Liver (tissue), 9 donors: Measurements from ENCODE around the gene HAUS5. TPM values are rescaled to one million over a fixed set of nuclear protein-coding genes. Genes with fewer than 3 reads are reported as not detected.

Experiments
- DNase-seq: peaks from one replicate; pipeline ENCODE4 v3.0.0-alpha.2; 2017; ENCODE audit warnings: low spot score
- H3K27ac ChIP-seq, 2 donors: one replicate each; pipeline ENCODE4 v1.7.0; 2013; ENCODE audit warnings: inconsistent platforms in 2 of 2, low read length in 2 of 2, control low read depth in 1 of 2, low read depth in 1 of 2, mild to moderate bottlenecking in 1 of 2
- H3K27me3 ChIP-seq, 4 donors: one replicate each; pipeline versions ENCODE4 v1.6.1 to v1.7.0; 2013; ENCODE audit warnings: low read length in 3 of 4, inconsistent platforms in 1 of 4, mild to moderate bottlenecking in 1 of 4, moderate library complexity in 1 of 4; ENCODE audit not compliant: control insufficient read depth in 4 of 4, insufficient read depth in 4 of 4
- H3K36me3 ChIP-seq, 4 donors: one replicate each; pipeline versions ENCODE4 v1.6.1 to v1.7.0; 2013; ENCODE audit warnings: low read length in 3 of 4, mild to moderate bottlenecking in 3 of 4, low read depth in 1 of 4, moderate library complexity in 1 of 4; ENCODE audit not compliant: control insufficient read depth in 4 of 4, insufficient read depth in 3 of 4
- H3K4me1 ChIP-seq, 4 donors: one replicate each; pipeline versions ENCODE4 v1.6.1 to v1.7.0; 2013; ENCODE audit warnings: low read length in 3 of 4, mild to moderate bottlenecking in 3 of 4, moderate library complexity in 1 of 4; ENCODE audit not compliant: control insufficient read depth in 4 of 4, insufficient read depth in 4 of 4
- H3K4me3 ChIP-seq, 3 donors: one replicate each; pipeline versions ENCODE4 v1.6.1 to v1.7.0; 2013; ENCODE audit warnings: low read length in 3 of 3, control low read depth in 1 of 3, low read depth in 1 of 3, mild to moderate bottlenecking in 1 of 3
- H3K9ac ChIP-seq, 2 donors: one replicate each; pipeline ENCODE4 v1.7.0; 2013; ENCODE audit warnings: low read length in 2 of 2, mild to moderate bottlenecking in 2 of 2, moderate library complexity in 2 of 2, control low read depth in 1 of 2, low read depth in 1 of 2
- H3K9me3 ChIP-seq, 4 donors: one replicate each; pipeline versions ENCODE4 v1.6.1 to v1.7.0; 2013; ENCODE audit warnings: low read length in 3 of 4; ENCODE audit not compliant: control insufficient read depth in 4 of 4
- ATF3 ChIP-seq: IDR thresholded peaks from 2 replicates; pipeline ENCODE4 v1.6.1; 2016; ENCODE audit warnings: antibody characterized with exemption
- CTCF ChIP-seq: fragments of 150-350 bp; IDR thresholded peaks from 2 replicates; pipeline ENCODE4 v1.5.1; 2017; ENCODE audit warnings: improper control_type of control experiment, low read depth, low read length; ENCODE audit not compliant: missing input control
- FOXA1 ChIP-seq: IDR thresholded peaks from 2 replicates; pipeline ENCODE4 v1.6.1; 2016; ENCODE audit warnings: antibody characterized with exemption
- GABPA ChIP-seq, 2 donors: IDR thresholded peaks in 1 of 2; conservative IDR thresholded peaks in 1 of 2; 2 replicates each; pipeline ENCODE4 v1.6.1; 2016; ENCODE audit warnings: antibody characterized with exemption in 2 of 2, mild to moderate bottlenecking in 1 of 2, moderate library complexity in 1 of 2
- HNF4G ChIP-seq: IDR thresholded peaks from 2 replicates; pipeline ENCODE4 v1.6.1; 2016; ENCODE audit warnings: antibody characterized with exemption
- JUND ChIP-seq, 2 donors: IDR thresholded peaks; 2 replicates each; pipeline ENCODE4 v1.6.1; 2016; ENCODE audit warnings: antibody characterized with exemption in 2 of 2
- RXRA ChIP-seq, 2 donors: IDR thresholded peaks; 2 replicates each; pipeline ENCODE4 v1.6.1; 2017 to 2018; ENCODE audit warnings: antibody characterized with exemption in 2 of 2, mild to moderate bottlenecking in 1 of 2
- TAF1 ChIP-seq: conservative IDR thresholded peaks from 2 replicates; pipeline ENCODE4 v1.6.1; 2016; ENCODE audit warnings: antibody characterized with exemption, mild to moderate bottlenecking
- YY1 ChIP-seq: IDR thresholded peaks from 2 replicates; pipeline ENCODE4 v1.6.1; 2016; ENCODE audit warnings: antibody characterized with exemption, mild to moderate bottlenecking
- ZBTB33 ChIP-seq: IDR thresholded peaks from 2 replicates; pipeline ENCODE4 v1.6.1; 2016; ENCODE audit warnings: antibody characterized with exemption
- WGBS: extraction: QIAGEN DNeasy Blood & Tissue Kit; methylation state at CpG from one replicate; pipeline ENCODE4 v1.1.7; 2013; 5-methylcytosine and 5-hydroxymethylcytosine counted together
- polyA plus RNA-seq, 2 donors: library from polyadenylated mRNA; stranded (reverse) in 1 of 2; unstranded in 1 of 2; fragments of 200-250 nt in 1 of 2; fragments of >200 nt in 1 of 2; fragmentation: Nextera tagmentation in 1 of 2; extraction: Ambion mirVana in 1 of 2; gene quantifications; one replicate each; pipeline versions ENCODE4 v1.2.1 to v1.2.3, GENCODE V29; 2013 to 2015
- total RNA-seq, 2 donors: library from RNA; depleted of rRNA; stranded (reverse); fragments of >200 nt; gene quantifications; one replicate each; pipeline ENCODE4 v1.2.3, GENCODE V29; 2014
- TF ChIP-seq, protein P1 (sequence below): IDR thresholded peaks from 2 replicates; pipeline ENCODE4 v1.6.1; 2016; ENCODE audit warnings: antibody characterized with exemption
- TF ChIP-seq, protein P2 (sequence below): IDR thresholded peaks from 2 replicates; pipeline ENCODE4 v1.6.1; 2016; ENCODE audit warnings: antibody characterized with exemption, mild to moderate bottlenecking
- donor health status: healthy.
- donor health status: healthy.
- donor health status: healthy.
- donor health status: healthy.
- donor health status: healthy.

Gene HAUS5
- total and polyA plus RNA-seq, 4 donors: 1.9 to 7.3 (median 2.3) TPM

GRCh38 chr19:35655600-35655999, 43.1 kb downstream of the HAUS5 start:
- no peak overlapping the region for H3K9ac ChIP-seq
- H3K27ac ChIP-seq: no peak overlapping the region
- WGBS: 93% methylated on average over 4 of the region's 4 CpGs
- H3K4me3 ChIP-seq: no peak overlapping the region
- no peak for DNase-seq
- H3K36me3 ChIP-seq: peaks cover 21 to 64% (median 31%) of the 10 kb centered on the region in 4 donors
- no peaks in the 10 kb centered on the region for H3K9me3 ChIP-seq
- no peaks in the 10 kb centered on the region for H3K27me3 ChIP-seq
- H3K4me1 ChIP-seq: peaks cover under 1 to 4% (median 3%) of the 10 kb centered on the region in 4 donors
- TF ChIP-seq ATF3 (no peak), CTCF (no peak), JUND (IDR thresholded peaks at IDR 0.05) (no peak), ZBTB33 (no peak), YY1 (no peak), HNF4G (no peak), TAF1 (no peak), GABPA (IDR thresholded peaks at IDR 0.05 in 1 of 2, conservative IDR thresholded peaks at IDR 0.05 in 1 of 2) (no peak), FOXA1 (no peak)
- TF ChIP-seq, protein P1, sequence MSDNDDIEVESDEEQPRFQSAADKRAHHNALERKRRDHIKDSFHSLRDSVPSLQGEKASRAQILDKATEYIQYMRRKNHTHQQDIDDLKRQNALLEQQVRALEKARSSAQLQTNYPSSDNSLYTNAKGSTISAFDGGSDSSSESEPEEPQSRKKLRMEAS: no peak
- TF ChIP-seq, protein P2, sequence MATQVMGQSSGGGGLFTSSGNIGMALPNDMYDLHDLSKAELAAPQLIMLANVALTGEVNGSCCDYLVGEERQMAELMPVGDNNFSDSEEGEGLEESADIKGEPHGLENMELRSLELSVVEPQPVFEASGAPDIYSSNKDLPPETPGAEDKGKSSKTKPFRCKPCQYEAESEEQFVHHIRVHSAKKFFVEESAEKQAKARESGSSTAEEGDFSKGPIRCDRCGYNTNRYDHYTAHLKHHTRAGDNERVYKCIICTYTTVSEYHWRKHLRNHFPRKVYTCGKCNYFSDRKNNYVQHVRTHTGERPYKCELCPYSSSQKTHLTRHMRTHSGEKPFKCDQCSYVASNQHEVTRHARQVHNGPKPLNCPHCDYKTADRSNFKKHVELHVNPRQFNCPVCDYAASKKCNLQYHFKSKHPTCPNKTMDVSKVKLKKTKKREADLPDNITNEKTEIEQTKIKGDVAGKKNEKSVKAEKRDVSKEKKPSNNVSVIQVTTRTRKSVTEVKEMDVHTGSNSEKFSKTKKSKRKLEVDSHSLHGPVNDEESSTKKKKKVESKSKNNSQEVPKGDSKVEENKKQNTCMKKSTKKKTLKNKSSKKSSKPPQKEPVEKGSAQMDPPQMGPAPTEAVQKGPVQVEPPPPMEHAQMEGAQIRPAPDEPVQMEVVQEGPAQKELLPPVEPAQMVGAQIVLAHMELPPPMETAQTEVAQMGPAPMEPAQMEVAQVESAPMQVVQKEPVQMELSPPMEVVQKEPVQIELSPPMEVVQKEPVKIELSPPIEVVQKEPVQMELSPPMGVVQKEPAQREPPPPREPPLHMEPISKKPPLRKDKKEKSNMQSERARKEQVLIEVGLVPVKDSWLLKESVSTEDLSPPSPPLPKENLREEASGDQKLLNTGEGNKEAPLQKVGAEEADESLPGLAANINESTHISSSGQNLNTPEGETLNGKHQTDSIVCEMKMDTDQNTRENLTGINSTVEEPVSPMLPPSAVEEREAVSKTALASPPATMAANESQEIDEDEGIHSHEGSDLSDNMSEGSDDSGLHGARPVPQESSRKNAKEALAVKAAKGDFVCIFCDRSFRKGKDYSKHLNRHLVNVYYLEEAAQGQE: no peak

- no peak overlapping the region for H3K9ac ChIP-seq
- H3K36me3 ChIP-seq: peaks cover 18 to 55% (median 30%) of the 10 kb centered on the region in 4 donors
- H3K4me1 ChIP-seq: peaks cover 6 to 12% (median 9%) of the 10 kb centered on the region in 4 donors
- H3K4me3 ChIP-seq: no peak overlapping the region
- H3K27me3 ChIP-seq: no peaks in the 10 kb centered on the region
- WGBS: 89% methylated on average over 6 of the region's 6 CpGs
- no peaks in the 10 kb centered on the region for H3K9me3 ChIP-seq
- no peak overlapping the region for H3K27ac ChIP-seq
- DNase-seq: no peak
- TF ChIP-seq FOXA1 (no peak), RXRA (IDR thresholded peaks at IDR 0.05) (no peak), ATF3 (no peak)
These were observed 44.2 kb downstream of the HAUS5 start for GRCh38 chr19:35656700-35657099.
